GM12875 (cell line): ENCODE results near the gene CAMK2D.

Experiments used
- H3K4me3 ChIP-seq: one replicate; pipeline ENCODE4 v1.5.1; 2011; ENCODE audit warnings: low read depth, low read length, control low read depth
- TF ChIP-seq, protein P1 (sequence below): IDR thresholded peaks from 2 replicates; pipeline ENCODE4 v1.5.1; 2011; ENCODE audit warnings: low read depth, mild to moderate bottlenecking, control low read depth, inconsistent platforms, low read length, moderate library complexity, borderline replicate concordance; ENCODE audit not compliant: insufficient read depth

CAMK2D gene

GRCh38 chr4:113564493-113564892 lies 197.0 kb downstream of the CAMK2D start:
- H3K4me3 ChIP-seq = no peak overlapping the region
- TF ChIP-seq, protein P1, sequence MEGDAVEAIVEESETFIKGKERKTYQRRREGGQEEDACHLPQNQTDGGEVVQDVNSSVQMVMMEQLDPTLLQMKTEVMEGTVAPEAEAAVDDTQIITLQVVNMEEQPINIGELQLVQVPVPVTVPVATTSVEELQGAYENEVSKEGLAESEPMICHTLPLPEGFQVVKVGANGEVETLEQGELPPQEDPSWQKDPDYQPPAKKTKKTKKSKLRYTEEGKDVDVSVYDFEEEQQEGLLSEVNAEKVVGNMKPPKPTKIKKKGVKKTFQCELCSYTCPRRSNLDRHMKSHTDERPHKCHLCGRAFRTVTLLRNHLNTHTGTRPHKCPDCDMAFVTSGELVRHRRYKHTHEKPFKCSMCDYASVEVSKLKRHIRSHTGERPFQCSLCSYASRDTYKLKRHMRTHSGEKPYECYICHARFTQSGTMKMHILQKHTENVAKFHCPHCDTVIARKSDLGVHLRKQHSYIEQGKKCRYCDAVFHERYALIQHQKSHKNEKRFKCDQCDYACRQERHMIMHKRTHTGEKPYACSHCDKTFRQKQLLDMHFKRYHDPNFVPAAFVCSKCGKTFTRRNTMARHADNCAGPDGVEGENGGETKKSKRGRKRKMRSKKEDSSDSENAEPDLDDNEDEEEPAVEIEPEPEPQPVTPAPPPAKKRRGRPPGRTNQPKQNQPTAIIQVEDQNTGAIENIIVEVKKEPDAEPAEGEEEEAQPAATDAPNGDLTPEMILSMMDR = no peak

DNA sequence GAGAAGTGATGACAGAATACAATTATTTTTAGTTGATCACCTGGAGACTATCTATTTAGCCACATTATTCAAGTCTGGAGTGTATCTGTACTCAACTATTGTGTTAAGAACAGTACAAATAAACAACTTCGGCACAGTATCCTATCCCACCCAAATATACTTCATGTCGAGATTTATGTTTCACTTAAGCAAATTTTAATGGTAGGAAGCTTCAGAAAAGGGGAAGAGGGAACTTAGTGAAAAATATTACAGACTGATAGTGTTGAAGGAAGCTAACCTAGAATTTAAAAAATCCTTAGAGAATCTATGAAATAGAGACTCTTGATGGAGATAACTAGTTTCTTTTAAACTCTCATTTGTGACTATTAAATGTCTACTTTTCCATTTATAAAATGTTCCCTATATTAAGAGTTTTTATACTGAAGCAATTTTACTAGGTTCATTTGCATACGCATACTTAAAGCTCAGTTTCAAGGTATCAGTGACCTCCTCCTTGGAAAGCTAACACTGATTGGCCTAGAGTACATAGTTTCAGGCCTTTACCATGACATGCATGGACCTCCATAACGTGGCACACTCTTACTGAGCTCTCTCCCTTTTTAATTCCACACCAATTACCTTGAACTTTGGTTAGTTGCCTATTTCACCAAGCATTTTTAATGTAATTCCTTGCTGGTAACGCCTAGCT lies 197.7 kb downstream of the CAMK2D start:
- no peak overlapping the region for H3K4me3 ChIP-seq
- TF ChIP-seq, protein P1 = no peak

GRCh38 chr4:113561758-113562157 lies 199.8 kb downstream of the CAMK2D start:
- H3K4me3 ChIP-seq = no peak overlapping the region
- TF ChIP-seq, protein P1 = no peak

DNA sequence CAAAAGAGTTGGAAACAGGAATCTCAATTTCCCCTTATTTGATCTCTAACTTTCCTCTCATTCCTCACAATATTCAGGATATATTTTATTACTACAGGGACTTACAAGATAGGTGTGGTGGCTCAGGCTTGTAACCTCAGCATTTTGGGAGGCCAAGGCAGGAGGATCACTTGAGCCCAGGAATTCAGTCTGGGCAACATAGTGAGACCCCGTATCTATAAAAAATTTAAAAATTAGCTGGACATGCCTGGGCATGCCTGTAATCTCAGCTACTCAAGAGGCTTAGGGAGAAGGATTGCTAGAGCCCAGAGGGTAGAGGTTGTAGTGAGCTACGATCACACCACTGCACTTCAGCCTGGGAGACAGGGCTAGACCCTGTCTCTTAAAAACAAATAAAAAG lies 200.4 kb downstream of the CAMK2D start:
- TF ChIP-seq, protein P1 = no peak
- no peak overlapping the region for H3K4me3 ChIP-seq

DNA sequence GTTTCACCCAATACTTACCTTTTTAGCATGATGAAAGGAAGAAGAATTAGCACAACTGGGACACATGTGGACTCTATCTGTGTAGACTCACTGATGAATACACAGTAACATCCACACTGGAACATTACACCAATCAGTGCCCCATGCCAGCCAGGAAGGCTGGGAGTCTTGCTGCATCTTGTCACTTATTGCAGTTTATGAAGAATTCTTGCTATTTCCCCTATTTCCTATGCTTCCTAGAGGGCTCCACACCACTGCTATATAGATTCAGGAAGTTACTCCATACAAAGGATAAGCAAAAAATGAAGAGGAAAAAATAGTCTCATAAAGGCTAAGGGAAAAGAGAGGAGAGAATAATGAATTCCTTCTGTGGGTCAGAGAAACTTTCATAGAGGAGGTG lies 201.0 kb downstream of the CAMK2D start:
- no peak overlapping the region for H3K4me3 ChIP-seq
- TF ChIP-seq, protein P1 = no peak

GRCh38 chr4:113559947-113560346 lies 201.6 kb downstream of the CAMK2D start:
- TF ChIP-seq, protein P1 = no peak
- H3K4me3 ChIP-seq = no peak overlapping the region

GRCh38 chr4:113556382-113557134 lies 205.0 kb downstream of the CAMK2D start:
- TF ChIP-seq, protein P1 = no peak
- H3K4me3 ChIP-seq = no peak overlapping the region
